K562 (cell line): ENCODE results near the gene RREB1. TPM values are rescaled to one million over a fixed set of nuclear protein-coding genes. Genes with fewer than 3 reads are reported as not detected.

Source experiments
- CC2D1A ChIP-seq: fragments of 450-650 bp; IDR thresholded peaks from 2 replicates; pipeline ENCODE4 v1.6.1; 2017; ENCODE audit warnings: mild to moderate bottlenecking
- CHD4 ChIP-seq: fragments of 200-600 bp; sonication (generic); IDR thresholded peaks from 3 replicates; pipeline ENCODE4 v1.6.1; 2012; ENCODE audit warnings: low read depth, mild to moderate bottlenecking, mixed read lengths, low read length, inconsistent platforms; ENCODE audit not compliant: insufficient read depth, insufficient replicate concordance, poor library complexity, severe bottlenecking
- DPF2 ChIP-seq: fragments of 450-650 bp; IDR thresholded peaks from 2 replicates; pipeline ENCODE4 v1.6.1; 2016
- ELF1 ChIP-seq: fragments of 200-800 bp; sonication (Bioruptor generic); IDR thresholded peaks from 2 replicates; pipeline ENCODE4 v1.6.1; 2016; ENCODE audit warnings: missing genetic modification characterization, missing compliant biosample characterization
- GTF2E2 ChIP-seq: fragments of 200-800 bp; sonication (Bioruptor generic); IDR thresholded peaks from 2 replicates; pipeline ENCODE4 v1.6.1; 2016; ENCODE audit warnings: missing genetic modification characterization, missing compliant biosample characterization
- KDM4B ChIP-seq, 2 experiments: fragments of 450-650 bp in 1 of 2; sonication (generic) in 1 of 2; IDR thresholded peaks; 2 replicates each; pipeline ENCODE4 v1.6.1; 2016 to 2017; ENCODE audit warnings: borderline replicate concordance in 2 of 2, antibody characterized with exemption in 1 of 2, low read depth in 1 of 2, mild to moderate bottlenecking in 1 of 2
- KDM5B ChIP-seq: fragments of 200-600 bp; sonication (generic); IDR thresholded peaks from 2 replicates; pipeline ENCODE4 v1.6.1; 2012; ENCODE audit warnings: low read depth, mild to moderate bottlenecking, moderate library complexity, low read length, control low read depth, inconsistent platforms; ENCODE audit not compliant: insufficient replicate concordance
- MAFK ChIP-seq: IDR thresholded peaks from 2 replicates; pipeline ENCODE4 v1.6.1; 2011; ENCODE audit warnings: low read length, improper control_type of control experiment
- MCM2 ChIP-seq: fragments of 450-650 bp; IDR thresholded peaks from 2 replicates; pipeline ENCODE4 v1.6.1; 2017; ENCODE audit warnings: low read depth, mild to moderate bottlenecking
- POLR2A ChIP-seq: fragments of 450-650 bp; conservative IDR thresholded peaks from 2 replicates; pipeline ENCODE4 v1.6.1; 2016
- STAT5A ChIP-seq: IDR thresholded peaks from 2 replicates; pipeline ENCODE4 v1.6.1; 2012; ENCODE audit warnings: low read length, inconsistent platforms, borderline replicate concordance
- THRB ChIP-seq: fragments of 450-650 bp; formaldehyde crosslinking; conservative IDR thresholded peaks from 2 replicates; pipeline ENCODE4 v1.4.0; 2022; ENCODE audit warnings: mild to moderate bottlenecking, missing genetic modification characterization
- USF2 ChIP-seq: sonication (generic); formaldehyde crosslinking; IDR thresholded peaks from 2 replicates; pipeline ENCODE4 v1.5.0; 2020; ENCODE audit warnings: missing genetic modification reagents
- ZBTB5 ChIP-seq: fragments of 450-650 bp; IDR thresholded peaks from 2 replicates; pipeline ENCODE4 v1.6.1; 2017; ENCODE audit warnings: antibody characterized with exemption
- ZNF589 ChIP-seq: fragments of 200-800 bp; sonication (Bioruptor generic); IDR thresholded peaks from 2 replicates; pipeline ENCODE4 v1.6.1; 2016; ENCODE audit warnings: low read depth, missing genetic modification characterization, missing compliant biosample characterization
- polyA plus RNA-seq, 8 experiments: library from polyadenylated mRNA; depleted of rRNA in 4 of 8; stranded (reverse) in 5 of 8; unstranded in 3 of 8; fragments of >200 nt; fragmentation: Nextera tagmentation in 2 of 8; fragmentation: Illumina TruSeq in 1 of 8; extraction: Ambion mirVana in 2 of 8; extraction: Trizol in 1 of 8; gene quantifications; 2 replicates each; pipeline versions ENCODE4 v1.2.1 to v1.2.3, GENCODE V29; 2011 to 2014; ENCODE audit warnings: inconsistent platforms in 1 of 8, missing spikeins in 1 of 8
- total RNA-seq, 7 experiments: library from RNA; depleted of rRNA in 6 of 7; stranded (reverse); fragments of >200 nt in 6 of 7; fragmentation: Illumina TruSeq in 2 of 7; extraction: Trizol in 2 of 7; gene quantifications; 2 replicates each; pipeline versions ENCODE4 v1.2.1 to v1.2.3, GENCODE V29; 2011 to 2021; ENCODE audit warnings: low replicate concordance in 1 of 7
- TF ChIP-seq, protein P1 (sequence below): sonication (generic); formaldehyde crosslinking; IDR thresholded peaks from 2 replicates; pipeline ENCODE4 v1.9.0; 2022; ENCODE audit warnings: mild to moderate bottlenecking, missing genetic modification reagents
- TF ChIP-seq, protein P2 (sequence below): fragments of 450-650 bp; IDR thresholded peaks from 2 replicates; pipeline ENCODE4 v1.7.0; 2016; ENCODE audit warnings: borderline replicate concordance

Gene RREB1
- total and polyA plus RNA-seq, 9 of the 15 experiments (the other 6 are each of a cell fraction or from before 2014, with no cell fraction given): 3.3 to 64.2 (median 19.3) TPM

DNA sequence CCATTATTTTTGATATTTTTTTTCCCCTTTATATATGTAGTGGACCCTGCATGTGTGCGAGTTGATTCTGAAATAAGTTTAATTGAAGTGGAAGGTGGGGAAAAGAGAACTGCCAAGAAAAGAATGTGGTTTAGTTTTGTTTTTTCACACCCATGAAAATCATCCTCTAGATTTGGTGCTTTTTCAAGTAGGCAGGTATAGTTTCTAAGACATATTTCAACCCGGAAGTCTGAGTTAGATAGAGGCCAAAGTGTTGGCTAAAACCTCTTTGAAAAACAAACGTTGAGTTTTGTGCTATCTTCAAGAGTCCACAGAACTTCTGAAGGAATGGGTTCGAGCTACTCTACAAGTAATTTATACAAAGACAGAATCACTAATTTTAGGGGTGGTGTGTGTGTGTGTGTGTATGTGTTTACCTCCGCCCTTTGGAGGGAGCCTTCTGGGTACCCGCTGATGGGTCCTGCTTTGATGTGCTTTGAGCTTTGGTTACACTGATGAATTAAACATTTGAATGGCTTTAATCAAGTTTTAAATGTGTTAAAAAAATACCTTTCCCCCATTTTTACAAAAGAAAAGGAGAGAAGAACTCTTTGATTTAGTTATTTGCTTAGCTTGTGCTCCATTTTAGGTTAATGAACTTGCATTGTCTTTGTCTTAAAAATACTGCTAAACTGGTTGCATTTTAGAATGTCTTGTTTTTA is 2.5 kb downstream of the RREB1 start (continued):
- TF ChIP-seq CHD4 (no peak), STAT5A (no peak; the same call in 1 of the 2 replicates), ELF1 (tag) (peak; percentile 58; the same call in 1 of the 2 replicates), MAFK (no peak), MCM2 (no peak), GTF2E2 (no peak), POLR2A (no peak), KDM5B (no peak), CC2D1A (no peak), ZNF589 (CRISPR knock-in tag) (no peak), KDM4B (IDR thresholded peaks at IDR 0.05; ENCODE audit: borderline replicate concordance in 2 of 2, low read depth in 1 of 2) (no peak), DPF2 (no peak), ZBTB5 (no peak), THRB (CRISPR knock-in tag) (no peak), USF2 (CRISPR knock-in tag) (no peak)
- TF ChIP-seq, protein P1, sequence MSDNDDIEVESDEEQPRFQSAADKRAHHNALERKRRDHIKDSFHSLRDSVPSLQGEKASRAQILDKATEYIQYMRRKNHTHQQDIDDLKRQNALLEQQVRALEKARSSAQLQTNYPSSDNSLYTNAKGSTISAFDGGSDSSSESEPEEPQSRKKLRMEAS (CRISPR knock-in tag): no peak
- TF ChIP-seq, protein P2, sequence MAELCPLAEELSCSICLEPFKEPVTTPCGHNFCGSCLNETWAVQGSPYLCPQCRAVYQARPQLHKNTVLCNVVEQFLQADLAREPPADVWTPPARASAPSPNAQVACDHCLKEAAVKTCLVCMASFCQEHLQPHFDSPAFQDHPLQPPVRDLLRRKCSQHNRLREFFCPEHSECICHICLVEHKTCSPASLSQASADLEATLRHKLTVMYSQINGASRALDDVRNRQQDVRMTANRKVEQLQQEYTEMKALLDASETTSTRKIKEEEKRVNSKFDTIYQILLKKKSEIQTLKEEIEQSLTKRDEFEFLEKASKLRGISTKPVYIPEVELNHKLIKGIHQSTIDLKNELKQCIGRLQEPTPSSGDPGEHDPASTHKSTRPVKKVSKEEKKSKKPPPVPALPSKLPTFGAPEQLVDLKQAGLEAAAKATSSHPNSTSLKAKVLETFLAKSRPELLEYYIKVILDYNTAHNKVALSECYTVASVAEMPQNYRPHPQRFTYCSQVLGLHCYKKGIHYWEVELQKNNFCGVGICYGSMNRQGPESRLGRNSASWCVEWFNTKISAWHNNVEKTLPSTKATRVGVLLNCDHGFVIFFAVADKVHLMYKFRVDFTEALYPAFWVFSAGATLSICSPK: no peak
